Ishikawa (cell line): ENCODE measurements around the gene ABCA9.

Experiments used
- CEBPB ChIP-seq: IDR thresholded peaks from 2 replicates; pipeline ENCODE4 v1.6.1; 2012
- CREB1 ChIP-seq: IDR thresholded peaks from 2 replicates; pipeline ENCODE4 v1.6.1; 2012; ENCODE audit warnings: low read depth
- EGR1 ChIP-seq: IDR thresholded peaks from 2 replicates; pipeline ENCODE4 v1.6.1; 2012
- EP300 ChIP-seq: IDR thresholded peaks from 2 replicates; pipeline ENCODE4 v1.6.1; 2012; ENCODE audit warnings: borderline replicate concordance
- FOXM1 ChIP-seq: IDR thresholded peaks from 2 replicates; pipeline ENCODE4 v1.6.1; 2012; ENCODE audit warnings: low read depth, borderline replicate concordance
- NFIC ChIP-seq: IDR thresholded peaks from 2 replicates; pipeline ENCODE4 v1.6.1; 2012
- RAD21 ChIP-seq: IDR thresholded peaks from 2 replicates; pipeline ENCODE4 v1.6.1; 2012; ENCODE audit warnings: low read depth
- TAF1 ChIP-seq: IDR thresholded peaks from 2 replicates; pipeline ENCODE4 v1.6.1; 2012; ENCODE audit warnings: low read depth, mild to moderate bottlenecking
- TCF12 ChIP-seq: IDR thresholded peaks from 2 replicates; pipeline ENCODE4 v1.6.1; 2012; ENCODE audit warnings: low read depth
- TEAD4 ChIP-seq: IDR thresholded peaks from 2 replicates; pipeline ENCODE4 v1.6.1; 2012
- YY1 ChIP-seq: IDR thresholded peaks from 2 replicates; pipeline ENCODE4 v1.6.1; 2012; ENCODE audit warnings: low read depth
- ZBTB7A ChIP-seq: IDR thresholded peaks from 2 replicates; pipeline ENCODE4 v1.6.1; 2012; ENCODE audit warnings: low read depth
- TF ChIP-seq, protein P1 (sequence below): IDR thresholded peaks from 2 replicates; pipeline ENCODE4 v1.6.1; 2012
- TF ChIP-seq, protein P2 (sequence below): IDR thresholded peaks from 2 replicates; pipeline ENCODE4 v1.6.1; 2012; ENCODE audit warnings: low read depth, mild to moderate bottlenecking
- TF ChIP-seq, protein P3 (sequence below): IDR thresholded peaks from 2 replicates; pipeline ENCODE4 v1.6.1; 2012

The ABCA9 gene

DNA sequence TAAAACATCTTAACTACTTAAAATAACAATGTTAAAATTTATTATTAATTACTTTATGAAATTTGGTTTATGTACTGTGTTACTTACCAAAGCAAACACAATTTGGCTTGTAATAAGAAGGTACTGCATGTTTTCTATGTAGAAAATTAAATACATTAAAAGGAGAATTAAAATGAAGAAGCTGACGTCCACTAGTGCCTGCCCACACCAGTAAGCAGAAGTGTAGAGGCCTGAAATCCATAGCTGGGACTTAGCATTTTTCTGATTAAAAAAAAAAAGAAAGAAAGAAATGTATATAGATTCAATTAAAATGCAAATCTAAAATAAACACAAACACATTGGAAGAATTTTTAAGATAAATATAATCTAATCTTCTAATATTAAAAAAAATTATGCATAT is 35.8 kb upstream of the ABCA9 start:
- TF ChIP-seq TAF1 (no peak), CEBPB (no peak)

DNA sequence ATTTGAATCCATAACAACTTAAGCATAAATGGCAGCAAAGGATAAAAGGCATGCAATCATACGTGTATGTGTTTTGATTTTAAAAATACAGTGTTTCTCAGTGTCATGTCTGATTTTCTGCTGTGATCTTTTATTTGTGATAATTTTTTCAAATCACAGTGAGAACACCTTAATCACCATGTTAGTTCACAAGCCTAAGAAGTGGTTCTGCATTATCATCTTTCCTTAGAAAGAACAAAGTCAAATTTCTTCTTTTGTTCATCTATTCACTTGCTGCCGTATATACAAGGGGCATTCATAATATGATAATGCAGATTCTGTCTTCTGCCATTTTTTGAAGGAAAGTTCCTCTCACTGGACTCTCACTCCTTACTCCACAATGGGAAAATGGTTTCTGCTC is 33.3 kb upstream of the ABCA9 start:
- no peak for TF ChIP-seq RAD21
- TF ChIP-seq, protein P1, sequence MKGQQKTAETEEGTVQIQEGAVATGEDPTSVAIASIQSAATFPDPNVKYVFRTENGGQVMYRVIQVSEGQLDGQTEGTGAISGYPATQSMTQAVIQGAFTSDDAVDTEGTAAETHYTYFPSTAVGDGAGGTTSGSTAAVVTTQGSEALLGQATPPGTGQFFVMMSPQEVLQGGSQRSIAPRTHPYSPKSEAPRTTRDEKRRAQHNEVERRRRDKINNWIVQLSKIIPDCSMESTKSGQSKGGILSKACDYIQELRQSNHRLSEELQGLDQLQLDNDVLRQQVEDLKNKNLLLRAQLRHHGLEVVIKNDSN = no peak
- TF ChIP-seq FOXM1 = no peak
- no peak for TF ChIP-seq EGR1
- no peak for TF ChIP-seq CREB1
- no peak for TF ChIP-seq TEAD4
- TF ChIP-seq TAF1 = no peak
- TF ChIP-seq EP300 = no peak

DNA sequence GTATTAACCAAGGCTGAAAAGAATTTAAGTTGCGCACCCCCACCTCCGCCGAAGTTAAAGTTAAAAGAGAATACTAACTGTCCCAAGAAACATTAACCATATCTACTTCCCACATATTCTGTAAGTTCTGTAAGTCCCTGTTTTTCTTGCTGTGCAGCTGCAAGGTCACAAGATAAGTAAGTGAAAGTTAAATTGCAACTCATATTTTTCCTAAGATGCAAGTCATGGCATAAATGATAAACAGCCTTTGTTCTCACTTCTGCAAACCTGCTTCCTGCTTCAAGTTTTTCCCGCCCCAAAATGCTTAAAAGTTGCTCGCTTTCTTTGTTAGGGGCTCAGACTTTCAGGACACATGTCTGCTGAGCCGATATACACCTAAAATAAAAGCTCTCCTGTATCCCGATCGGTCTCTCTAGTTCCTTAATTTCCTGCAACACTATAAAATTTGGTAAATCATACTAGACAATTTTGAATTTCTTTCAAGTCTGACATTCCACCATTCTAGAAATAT is 32.6 kb upstream of the ABCA9 start:
- TF ChIP-seq, protein P2, sequence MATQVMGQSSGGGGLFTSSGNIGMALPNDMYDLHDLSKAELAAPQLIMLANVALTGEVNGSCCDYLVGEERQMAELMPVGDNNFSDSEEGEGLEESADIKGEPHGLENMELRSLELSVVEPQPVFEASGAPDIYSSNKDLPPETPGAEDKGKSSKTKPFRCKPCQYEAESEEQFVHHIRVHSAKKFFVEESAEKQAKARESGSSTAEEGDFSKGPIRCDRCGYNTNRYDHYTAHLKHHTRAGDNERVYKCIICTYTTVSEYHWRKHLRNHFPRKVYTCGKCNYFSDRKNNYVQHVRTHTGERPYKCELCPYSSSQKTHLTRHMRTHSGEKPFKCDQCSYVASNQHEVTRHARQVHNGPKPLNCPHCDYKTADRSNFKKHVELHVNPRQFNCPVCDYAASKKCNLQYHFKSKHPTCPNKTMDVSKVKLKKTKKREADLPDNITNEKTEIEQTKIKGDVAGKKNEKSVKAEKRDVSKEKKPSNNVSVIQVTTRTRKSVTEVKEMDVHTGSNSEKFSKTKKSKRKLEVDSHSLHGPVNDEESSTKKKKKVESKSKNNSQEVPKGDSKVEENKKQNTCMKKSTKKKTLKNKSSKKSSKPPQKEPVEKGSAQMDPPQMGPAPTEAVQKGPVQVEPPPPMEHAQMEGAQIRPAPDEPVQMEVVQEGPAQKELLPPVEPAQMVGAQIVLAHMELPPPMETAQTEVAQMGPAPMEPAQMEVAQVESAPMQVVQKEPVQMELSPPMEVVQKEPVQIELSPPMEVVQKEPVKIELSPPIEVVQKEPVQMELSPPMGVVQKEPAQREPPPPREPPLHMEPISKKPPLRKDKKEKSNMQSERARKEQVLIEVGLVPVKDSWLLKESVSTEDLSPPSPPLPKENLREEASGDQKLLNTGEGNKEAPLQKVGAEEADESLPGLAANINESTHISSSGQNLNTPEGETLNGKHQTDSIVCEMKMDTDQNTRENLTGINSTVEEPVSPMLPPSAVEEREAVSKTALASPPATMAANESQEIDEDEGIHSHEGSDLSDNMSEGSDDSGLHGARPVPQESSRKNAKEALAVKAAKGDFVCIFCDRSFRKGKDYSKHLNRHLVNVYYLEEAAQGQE = no peak
- TF ChIP-seq TEAD4 (no peak), NFIC (no peak), TCF12 (no peak), RAD21 (no peak), YY1 (no peak), FOXM1 (no peak), CEBPB (no peak)

DNA sequence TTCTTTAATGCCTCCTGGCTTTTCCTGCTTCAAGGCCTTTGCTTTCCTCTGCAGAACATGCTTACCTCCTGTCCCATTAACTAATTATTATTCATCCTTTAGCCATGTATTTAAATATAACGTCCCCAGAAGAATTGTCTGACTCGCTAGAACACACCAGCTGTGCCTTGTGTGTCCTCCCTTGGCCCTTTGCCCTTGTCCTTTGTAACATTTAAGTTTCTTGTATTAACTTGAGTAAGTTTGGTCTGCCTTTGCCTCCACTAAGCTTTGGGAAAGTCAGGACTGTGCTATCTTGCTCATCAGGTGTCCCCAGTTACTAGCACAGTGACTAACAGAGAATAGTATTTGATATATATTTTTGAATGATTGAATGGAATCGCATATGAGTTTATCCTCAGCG is 29.6 kb upstream of the ABCA9 start:
- TF ChIP-seq TEAD4 = no peak
- no peak for TF ChIP-seq NFIC
- no peak for TF ChIP-seq EGR1
- no peak for TF ChIP-seq CEBPB
- no peak for TF ChIP-seq RAD21
- TF ChIP-seq, protein P3, sequence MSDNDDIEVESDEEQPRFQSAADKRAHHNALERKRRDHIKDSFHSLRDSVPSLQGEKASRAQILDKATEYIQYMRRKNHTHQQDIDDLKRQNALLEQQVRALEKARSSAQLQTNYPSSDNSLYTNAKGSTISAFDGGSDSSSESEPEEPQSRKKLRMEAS = no peak
- TF ChIP-seq TAF1 = no peak
- TF ChIP-seq ZBTB7A = no peak
- TF ChIP-seq, protein P2 = no peak
- no peak for TF ChIP-seq CREB1
- TF ChIP-seq, protein P1 = no peak
- TF ChIP-seq FOXM1 = no peak
- no peak for TF ChIP-seq EP300
- no peak for TF ChIP-seq YY1
- no peak for TF ChIP-seq TCF12

DNA sequence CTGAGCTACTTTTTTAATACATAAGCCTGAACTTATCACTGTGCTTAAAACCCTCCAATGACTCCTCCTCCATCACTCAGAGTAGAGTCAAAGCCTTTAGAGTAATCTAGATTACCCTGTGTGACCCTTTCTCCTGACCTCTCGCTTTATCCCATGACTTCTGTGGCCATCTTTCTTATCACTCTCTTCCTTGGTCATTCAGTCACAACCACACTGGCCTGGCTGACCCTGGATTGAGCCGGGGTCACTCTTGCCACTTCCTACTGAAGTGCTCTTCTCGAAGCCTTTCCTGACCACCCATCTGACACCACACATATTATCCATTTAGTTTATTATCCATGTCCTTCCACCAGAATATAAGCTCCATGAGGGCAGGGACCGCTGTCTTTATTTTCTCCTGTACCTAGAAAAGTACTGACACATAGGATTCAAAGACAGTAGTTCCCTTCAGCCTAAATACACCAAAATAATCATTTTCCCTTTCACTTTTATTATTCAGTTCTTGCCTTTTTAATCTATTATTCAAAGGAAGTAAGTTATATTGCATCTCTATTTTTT is 28.0 kb upstream of the ABCA9 start:
- TF ChIP-seq EGR1 (no peak), TCF12 (no peak), TEAD4 (no peak), CREB1 (no peak), YY1 (no peak), NFIC (no peak), CEBPB (no peak), TAF1 (no peak), ZBTB7A (no peak), FOXM1 (no peak), RAD21 (no peak)
- TF ChIP-seq, protein P2 = no peak
- TF ChIP-seq, protein P3 = no peak
- TF ChIP-seq, protein P1 = no peak
